K562 treated with DMSO at 1 percent for 12 hours (cell line): Measurements from ENCODE around the gene RETN. TPM values are rescaled to one million over a fixed set of nuclear protein-coding genes. Genes with fewer than 3 reads are reported as not detected.

Experiments used
- total RNA-seq: library from RNA; unstranded; fragments of 300-600 nt; gene quantifications from 2 replicates; pipeline ENCODE4 v1.2.3, GENCODE V29; 2022; ENCODE audit not compliant: insufficient read depth

RETN gene, protein sequence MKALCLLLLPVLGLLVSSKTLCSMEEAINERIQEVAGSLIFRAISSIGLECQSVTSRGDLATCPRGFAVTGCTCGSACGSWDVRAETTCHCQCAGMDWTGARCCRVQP
- not detected in 2 replicates for total RNA-seq

DNA sequence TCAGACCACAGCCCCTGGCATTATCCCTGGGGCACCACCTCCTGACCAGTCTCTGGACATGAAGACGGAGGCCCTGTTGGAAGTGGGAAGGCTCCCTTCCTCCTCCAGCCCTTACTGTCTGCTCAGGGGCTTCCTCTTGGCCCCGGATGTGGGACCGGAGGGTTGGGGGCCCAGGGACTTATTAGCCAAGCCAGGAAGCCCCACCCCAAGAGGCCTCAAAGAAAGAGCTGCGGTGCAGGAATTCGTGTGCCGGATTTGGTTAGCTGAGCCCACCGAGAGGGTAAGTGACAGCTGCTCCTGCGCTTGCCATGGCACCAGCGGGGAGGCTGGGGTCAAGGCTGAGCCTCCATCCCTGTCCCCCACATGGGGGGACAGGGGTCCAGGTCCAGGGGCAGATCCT is at the start of gene RETN:
Gene RETN (plus strand): TSS at position 208 of the 400 bp plus-strand sequence. CDS start 278 bp downstream, outside the sequence.

DNA sequence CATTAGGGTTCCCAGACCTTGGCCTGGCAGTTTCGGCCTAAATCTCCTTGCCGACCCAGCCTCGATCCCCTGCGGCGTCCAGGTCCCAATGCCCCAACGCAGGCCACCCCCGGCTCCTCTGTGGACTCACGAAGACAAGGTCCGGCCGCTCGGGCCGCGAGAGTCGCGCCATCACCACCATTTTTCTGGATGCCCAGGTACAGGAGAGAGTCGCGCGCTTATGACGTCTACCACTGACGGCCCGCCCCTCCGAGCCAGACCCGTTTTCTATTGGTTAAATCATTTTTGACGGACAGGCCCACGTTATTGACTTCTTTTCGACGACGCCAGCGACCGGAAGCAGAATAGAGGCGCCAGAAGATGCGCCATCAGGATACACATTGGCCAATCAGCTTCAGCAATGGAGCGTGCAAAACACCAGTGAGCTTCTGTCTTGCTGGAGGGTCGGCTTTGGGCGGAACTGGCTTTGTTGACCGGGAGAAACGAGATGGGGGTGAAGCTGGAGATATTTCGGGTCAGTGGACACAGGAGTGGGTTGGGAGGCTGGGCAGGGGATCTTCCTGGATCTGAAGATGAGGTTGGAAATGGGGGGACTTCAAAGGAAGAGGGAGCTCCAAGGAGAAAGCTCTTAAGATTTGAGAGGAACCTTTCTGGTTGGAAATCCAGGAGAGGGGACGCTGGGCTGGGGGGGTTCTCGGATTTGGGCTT is 39.3 kb upstream of the RETN start, which contains the start of the genes PET100 and XAB2:
Gene PET100 (plus strand): TSS at position 447 of the 708 bp plus-strand sequence. CDS start 41 bp downstream, at position 488.
Gene XAB2 (minus strand): TSS at position 199 of the 708 bp plus-strand sequence. CDS start 18 bp downstream, at position 181.

DNA sequence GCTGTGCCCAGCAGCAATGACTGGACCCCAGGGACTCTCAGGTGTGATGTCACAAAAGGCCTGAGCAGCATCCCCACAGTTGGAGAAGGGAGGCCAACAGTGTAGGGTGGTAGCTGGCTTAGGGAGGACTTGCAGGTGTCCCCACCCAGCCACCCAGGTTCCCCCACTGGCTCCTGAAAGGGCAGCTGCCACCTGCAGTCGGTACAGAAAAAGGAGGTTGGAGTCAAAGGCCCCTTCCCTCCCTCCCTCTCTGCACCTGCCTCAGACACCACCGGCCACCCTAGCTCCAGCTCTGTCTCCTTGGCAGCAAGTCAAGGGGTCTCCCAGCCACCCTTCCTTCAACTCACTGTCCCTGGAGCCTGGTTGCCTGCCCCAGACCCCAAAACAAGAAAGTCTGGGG is 35.2 kb upstream of the RETN start, which contains the start of gene PCP2:
Gene PCP2 (minus strand): TSS at position 22 of the 400 bp plus-strand sequence. CDS start 262 bp downstream, outside the sequence.

DNA sequence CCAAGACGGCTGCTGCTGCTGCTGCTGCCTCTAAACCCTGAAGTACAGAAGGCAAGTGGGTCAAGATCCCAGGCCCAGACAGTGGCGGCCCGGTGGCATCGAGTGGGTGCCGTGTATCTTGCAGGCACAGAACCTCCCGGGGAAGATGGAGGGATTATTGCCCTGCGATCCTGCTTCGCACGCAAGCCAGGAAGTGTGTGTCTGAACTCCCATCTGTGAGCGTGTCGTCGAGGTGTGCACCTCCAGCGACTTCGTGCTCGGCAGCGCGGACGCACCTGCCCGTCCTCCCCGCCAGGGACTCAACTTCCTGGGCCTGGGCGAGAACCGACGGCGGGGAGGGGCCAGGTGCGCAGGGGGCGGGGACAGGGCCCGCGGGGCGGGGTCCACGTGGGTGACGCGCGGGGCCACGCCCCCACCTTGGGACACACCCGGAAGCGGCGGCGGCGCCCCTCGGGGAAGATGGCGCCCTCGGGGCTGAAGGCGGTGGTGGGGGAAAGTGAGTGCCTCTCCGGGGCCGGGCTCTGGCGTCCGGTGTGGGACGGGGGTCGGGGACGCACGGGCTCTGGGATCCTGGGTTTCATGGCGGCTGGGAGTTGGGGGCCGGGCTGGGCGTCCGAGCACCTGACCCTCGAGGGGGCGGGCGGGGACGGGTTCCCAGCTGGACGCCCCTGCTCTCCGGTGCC is 32.0 kb upstream of the RETN start, which contains the start of gene STXBP2:
Gene STXBP2 (plus strand): TSS at position 420 of the 683 bp plus-strand sequence. CDS start 40 bp downstream, at position 460.

DNA sequence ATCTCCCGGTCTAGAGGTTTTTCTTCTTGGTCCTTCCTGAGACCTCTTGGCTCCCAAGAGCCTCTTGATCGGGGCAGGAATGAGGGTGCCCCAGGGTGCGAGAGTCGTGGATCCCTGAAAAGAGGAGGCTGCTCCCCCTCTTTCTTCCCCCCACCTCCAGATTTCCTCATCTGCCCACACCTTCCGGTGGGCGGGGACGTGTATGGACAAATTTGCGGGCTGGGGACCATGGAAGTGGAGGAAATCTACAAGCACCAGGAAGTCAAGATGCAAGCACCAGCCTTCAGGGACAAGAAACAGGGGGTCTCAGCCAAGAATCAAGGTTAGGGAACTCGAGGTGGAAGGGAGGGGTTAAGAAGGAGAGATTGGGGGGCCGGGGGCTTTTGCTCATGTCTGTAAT is 8.0 kb downstream of the RETN start, which contains the start of gene MCEMP1:
Gene MCEMP1 (plus strand): TSS at position 237 of the 400 bp plus-strand sequence. CDS start 31 bp downstream, at position 268.

DNA sequence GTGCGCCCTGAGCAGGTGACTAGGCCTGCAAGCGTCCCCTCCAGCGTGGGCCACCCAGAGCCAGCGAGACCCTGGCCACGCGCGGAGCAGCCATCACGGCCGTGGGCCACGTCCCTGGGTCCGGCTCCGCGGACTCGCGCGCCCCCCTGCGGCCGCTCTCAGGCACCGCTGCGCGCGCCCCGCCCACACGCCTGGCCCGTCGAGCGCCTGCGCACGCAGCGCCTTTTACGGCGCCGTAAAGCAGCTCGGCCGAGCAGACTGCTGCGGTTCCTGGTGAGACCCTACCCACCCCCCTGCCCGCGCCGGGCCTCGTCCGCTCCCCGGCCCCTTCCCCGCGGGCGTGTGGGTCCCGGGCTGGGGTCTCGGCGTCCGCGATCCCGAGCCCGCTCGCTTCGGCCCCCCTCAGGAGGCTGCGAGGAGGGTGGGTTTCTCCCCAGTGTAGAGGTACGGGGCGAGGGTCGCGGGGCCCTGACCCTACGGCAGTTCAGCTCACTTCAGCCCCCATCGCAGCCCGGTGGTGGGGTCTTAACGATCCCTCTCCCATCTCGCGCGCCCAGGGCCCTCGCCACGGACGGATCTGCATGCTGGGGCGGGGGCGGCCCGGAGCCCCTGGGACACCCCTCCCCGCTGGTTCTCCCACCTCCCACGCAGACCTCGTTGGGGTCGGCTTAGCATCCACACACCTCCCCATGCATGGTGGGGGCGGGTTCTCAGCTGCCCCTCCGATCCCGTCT is 11.9 kb downstream of the RETN start, which contains the start of gene TRAPPC5:
Gene TRAPPC5 (plus strand): TSS at position 228 of the 734 bp plus-strand sequence. CDS start 1,421 bp downstream, outside the sequence.

DNA sequence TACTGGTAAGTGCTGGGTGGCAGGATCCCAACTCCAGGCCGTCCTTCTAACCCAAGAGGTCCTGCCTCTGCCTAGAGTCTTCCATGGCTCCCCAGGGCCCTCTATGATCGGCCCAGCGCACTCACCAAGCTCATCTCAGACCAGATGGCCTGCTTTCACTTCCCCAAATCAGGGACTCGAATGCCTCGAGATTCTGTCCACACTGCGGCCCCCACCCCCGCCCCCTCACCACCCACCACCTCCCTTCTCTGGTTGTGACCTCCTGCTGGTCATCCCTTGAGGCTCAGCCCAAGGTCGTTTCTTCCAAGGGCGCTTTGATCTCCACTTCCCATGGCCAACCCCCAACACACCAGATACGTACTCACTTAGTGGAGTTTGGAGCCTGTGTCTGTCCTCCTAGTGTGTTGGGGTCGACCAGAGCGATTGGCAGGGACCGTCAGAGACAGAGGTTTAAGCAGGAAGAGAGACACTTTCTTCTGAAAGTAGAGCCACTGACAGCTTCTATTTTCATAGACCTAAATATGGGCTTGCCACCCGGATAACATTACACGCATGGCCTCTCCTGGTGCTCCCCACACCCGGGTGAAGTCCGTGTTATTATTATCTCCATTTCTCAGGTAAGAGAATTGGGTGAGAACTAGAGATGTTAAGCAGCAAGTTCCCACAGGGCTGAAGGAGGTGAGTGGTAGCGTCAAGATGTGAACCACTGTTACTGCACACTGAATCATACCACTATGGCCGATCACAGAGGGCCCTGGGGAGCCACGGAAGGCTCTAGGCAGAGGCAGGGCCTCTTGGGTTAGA is 33.0 kb downstream of the RETN start, which contains the start of gene FCER2:
Gene FCER2 (minus strand): TSS at position 478 of the 804 bp plus-strand sequence. CDS start 2,371 bp downstream, outside the sequence.

Other genes with a start within 250 kb of the RETN start
- gene PEX11G, start 180.0 kb upstream of the RETN start, total RNA-seq = 4.0 and 5.8 TPM in 2 replicates
- gene ZNF358, start 152.9 kb upstream of the RETN start, total RNA-seq = 37.4 and 37.7 TPM in 2 replicates
- gene MCOLN1, start 146.4 kb upstream of the RETN start, total RNA-seq = 27.5 and 31.3 TPM in 2 replicates
- gene PNPLA6, start 133.3 kb upstream of the RETN start, total RNA-seq = 50.6 and 74.7 TPM in 2 replicates
- 3.2 TPM in 2 replicates for gene CAMSAP3, start 73.2 kb upstream of the RETN start, total RNA-seq
- 74.0 and 83.3 TPM in 2 replicates for gene XAB2, start 39.5 kb upstream of the RETN start, total RNA-seq
- gene PET100, start 39.3 kb upstream of the RETN start, total RNA-seq = 29.4 and 35.4 TPM in 2 replicates
- gene PCP2, start 35.3 kb upstream of the RETN start, total RNA-seq = 9.5 TPM in 1 of 2 replicates, not detected in the other
- gene STXBP2, start 31.9 kb upstream of the RETN start, total RNA-seq = 181 and 188 TPM in 2 replicates
- 1.3 and 1.7 TPM in 2 replicates for gene MCEMP1, start 8.0 kb downstream of the RETN start, total RNA-seq
- gene TRAPPC5, start 11.8 kb downstream of the RETN start, total RNA-seq = 75.0 and 172 TPM in 2 replicates
- gene FCER2, start 33.1 kb downstream of the RETN start, total RNA-seq = 1.0 TPM in 1 of 2 replicates, not detected in the other
- not detected in 2 replicates for gene CLEC4G, start 63.1 kb downstream of the RETN start, total RNA-seq
- gene CD209, start 78.5 kb downstream of the RETN start, total RNA-seq = not detected in 2 replicates
- gene CLEC4M, start 94.2 kb downstream of the RETN start, total RNA-seq = 0.37 TPM in 1 of 2 replicates, not detected in the other
- gene EVI5L, start 161.2 kb downstream of the RETN start, total RNA-seq = 8.4 and 10.6 TPM in 2 replicates
- not detected in 2 replicates for gene PRR36, start 205.3 kb downstream of the RETN start, total RNA-seq
- gene LRRC8E, start 219.5 kb downstream of the RETN start, total RNA-seq = 4.5 and 7.0 TPM in 2 replicates
- gene MAP2K7, start 234.8 kb downstream of the RETN start, total RNA-seq = 18.1 and 30.2 TPM in 2 replicates
- gene TGFBR3L, start 245.8 kb downstream of the RETN start, total RNA-seq = 1.00 and 1.7 TPM in 2 replicates